Neural cell (in vitro differentiated cells): ENCODE measurements around the gene BNC2.

Source experiments
- CTCF ChIP-seq: fragments of 450-650 bp; IDR thresholded peaks from 2 replicates; pipeline ENCODE4 v1.5.1; 2014; ENCODE audit warnings: antibody characterized with exemption, mild to moderate bottlenecking, moderate library complexity; ENCODE audit not compliant: poor library complexity, severe bottlenecking
- EP300 ChIP-seq: fragments of 450-650 bp; conservative IDR thresholded peaks from 2 replicates; pipeline ENCODE4 v1.6.1; 2014; ENCODE audit warnings: antibody characterized with exemption, mild to moderate bottlenecking, moderate library complexity; ENCODE audit not compliant: poor library complexity, severe bottlenecking
- EZH2 ChIP-seq: fragments of 200-600, 300-800 bp; shearing (Covaris generic), sonication (generic); IDR thresholded peaks from 2 replicates; pipeline ENCODE4 v1.6.1; 2014; ENCODE audit warnings: antibody characterized with exemption, low read length, borderline replicate concordance, mild to moderate bottlenecking; ENCODE audit not compliant: insufficient read depth, poor library complexity, severe bottlenecking
- MXI1 ChIP-seq: fragments of 450-650 bp; conservative IDR thresholded peaks from 2 replicates; pipeline ENCODE4 v1.6.1; 2014; ENCODE audit warnings: antibody characterized with exemption, mild to moderate bottlenecking; ENCODE audit not compliant: poor library complexity, severe bottlenecking
- POLR2AphosphoS5 ChIP-seq: IDR thresholded peaks from 2 replicates; pipeline ENCODE4 v1.6.1; 2012
- RAD21 ChIP-seq: fragments of 450-650 bp; conservative IDR thresholded peaks from 2 replicates; pipeline ENCODE4 v1.6.1; 2014; ENCODE audit warnings: antibody characterized with exemption, mild to moderate bottlenecking, moderate library complexity
- REST ChIP-seq: IDR thresholded peaks from 2 replicates; pipeline ENCODE4 v1.6.1; 2012; ENCODE audit warnings: borderline replicate concordance
- SMC3 ChIP-seq: fragments of 450-650 bp; conservative IDR thresholded peaks from 2 replicates; pipeline ENCODE4 v1.6.1; 2014; ENCODE audit warnings: antibody characterized with exemption, mild to moderate bottlenecking, moderate library complexity; ENCODE audit not compliant: poor library complexity
- TAF1 ChIP-seq: IDR thresholded peaks from 2 replicates; pipeline ENCODE4 v1.6.1; 2012; ENCODE audit warnings: low read depth

- TF ChIP-seq CTCF (no peak), POLR2AphosphoS5 (no peak), EZH2 (no peak), EP300 (no peak), TAF1 (no peak), REST (no peak), SMC3 (no peak), RAD21 (no peak), MXI1 (no peak)
Measured at GRCh38 chr9:16369427-16369826, 501.0 kb downstream of the BNC2 start.
